ENCODE data around the gene TBCD. TPM values are rescaled to one million over a fixed set of nuclear protein-coding genes. Genes with fewer than 3 reads are reported as not detected.

TBCD gene
- total RNA-seq, 1 donor from 2014 or later: 122 TPM

DNA sequence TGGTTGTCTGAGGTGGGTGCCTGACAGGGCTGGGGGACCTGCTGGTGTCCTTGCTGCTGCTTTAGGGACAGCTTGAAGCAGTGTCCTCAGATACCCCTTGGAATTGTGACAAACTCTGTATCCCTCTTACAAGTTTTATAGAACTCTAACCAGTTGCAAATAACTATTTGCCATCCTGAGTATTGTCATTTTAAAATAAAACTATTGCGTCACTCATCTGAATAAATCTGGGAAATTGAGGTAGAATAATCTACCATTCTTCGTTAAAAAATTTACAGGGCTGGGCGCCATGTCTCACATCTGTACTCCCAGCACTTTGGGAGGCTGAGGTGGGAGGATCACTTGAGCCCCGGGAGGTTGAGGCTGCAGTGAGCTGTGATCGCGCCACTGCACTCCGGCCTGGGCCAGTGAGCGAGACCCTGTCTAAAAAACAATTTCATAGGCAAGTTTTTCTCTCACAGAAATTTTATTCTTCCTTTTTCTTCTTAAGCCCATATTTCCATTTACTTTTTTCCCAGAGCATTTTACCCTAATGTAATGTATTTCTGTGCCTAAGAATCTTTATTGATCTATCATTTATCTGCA, 73.8 kb downstream of the TBCD start:
- H3K4me3 Mint-ChIP-seq: no peak overlapping the region
- H3K27me3 Mint-ChIP-seq: no peaks in the 10 kb centered on the region
- peaks cover 7% of the 10 kb centered on the region for H3K9me3 Mint-ChIP-seq
- H3K4me1 Mint-ChIP-seq: peaks cover 3% of the 10 kb centered on the region
- no peak for DNase-seq
- H3K36me3 Mint-ChIP-seq (ENCODE audit: low read depth): peaks cover 40% of the 10 kb centered on the region
- no peak overlapping the region for H3K27ac Mint-ChIP-seq
- intact Hi-C loops (cut with micrococcal nuclease): no loop called here

- Mint-ChIP-seq H3K36me3 (ENCODE audit: low read depth) (peaks cover 36% of the 10 kb centered on the region), H3K4me1 (peaks cover 3% of the 10 kb centered on the region), H3K4me3 (no peak overlapping the region), H3K27me3 (no peaks in the 10 kb centered on the region), H3K9me3 (peaks cover 7% of the 10 kb centered on the region), H3K27ac (no peak overlapping the region)
- intact Hi-C loops (cut with micrococcal nuclease): no loop called here
- no peak for DNase-seq
These were observed 74.3 kb downstream of the TBCD start for GRCh38 chr17:82826211-82826610.

DNA sequence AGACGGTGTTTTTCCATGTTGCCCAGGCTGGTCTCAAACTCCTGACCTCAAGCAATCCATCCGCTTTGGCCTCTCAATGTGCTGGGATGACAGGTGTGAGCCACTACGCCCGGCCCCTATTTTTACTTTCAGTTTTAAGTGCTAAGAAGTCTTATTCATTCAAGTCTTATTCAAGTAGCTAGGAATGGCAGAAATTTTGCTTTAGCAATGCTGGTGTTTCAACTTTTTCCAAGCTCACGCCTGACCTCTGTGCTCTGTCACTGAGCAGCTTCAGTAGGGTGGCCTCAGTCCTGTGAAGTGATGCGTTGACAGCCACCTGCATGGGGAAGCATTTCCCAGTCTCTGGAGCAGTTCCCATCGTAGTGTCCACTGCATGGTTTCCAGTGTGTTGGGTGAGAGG, 75.1 kb downstream of the TBCD start:
- intact Hi-C loops (cut with micrococcal nuclease): no loop called here
- DNase-seq: no peak
- H3K36me3 Mint-ChIP-seq (ENCODE audit: low read depth): peaks cover 37% of the 10 kb centered on the region
- peaks cover 7% of the 10 kb centered on the region for H3K9me3 Mint-ChIP-seq
- H3K4me3 Mint-ChIP-seq: no peak overlapping the region
- H3K27me3 Mint-ChIP-seq: no peaks in the 10 kb centered on the region
- H3K27ac Mint-ChIP-seq: no peak overlapping the region
- peaks cover 5% of the 10 kb centered on the region for H3K4me1 Mint-ChIP-seq

- peaks cover 31% of the 10 kb centered on the region for H3K36me3 Mint-ChIP-seq (ENCODE audit: low read depth)
- no peaks in the 10 kb centered on the region for H3K27me3 Mint-ChIP-seq
- H3K27ac Mint-ChIP-seq: no peak overlapping the region
- no peak for DNase-seq
- H3K9me3 Mint-ChIP-seq: peaks cover 7% of the 10 kb centered on the region
- H3K4me3 Mint-ChIP-seq: no peak overlapping the region
- peaks cover 5% of the 10 kb centered on the region for H3K4me1 Mint-ChIP-seq
- intact Hi-C loops (cut with micrococcal nuclease): no loop called here
These were observed 77.1 kb downstream of the TBCD start for GRCh38 chr17:82828875-82829487.

DNA sequence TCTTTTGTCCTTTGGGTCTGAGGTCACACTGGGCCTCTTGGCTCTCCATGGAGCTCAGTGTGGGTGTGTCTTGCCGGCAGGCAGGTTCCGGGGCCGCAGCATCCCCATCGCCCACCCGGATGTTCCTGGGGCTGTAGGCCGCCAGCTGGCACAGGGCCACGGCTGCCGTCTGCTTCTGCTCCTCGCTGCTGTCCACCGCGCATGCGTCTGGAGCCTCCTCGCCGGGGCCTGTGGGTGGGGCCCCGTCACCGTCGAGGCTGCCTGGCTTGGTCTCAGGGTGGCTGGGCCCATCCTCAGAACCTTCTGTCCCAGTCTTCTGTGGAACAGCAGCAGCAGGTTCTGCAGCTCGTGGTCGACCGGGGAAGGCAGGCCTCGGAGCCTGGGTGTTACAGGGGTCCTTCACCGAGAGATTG, 78.4 kb downstream of the TBCD start:
- intact Hi-C loops (cut with micrococcal nuclease): no loop called here

GRCh38 chr17:82831041-82831817, 79.4 kb downstream of the TBCD start:
- Mint-ChIP-seq H3K9me3 (peaks cover 7% of the 10 kb centered on the region), H3K4me3 (no peak overlapping the region), H3K27ac (no peak overlapping the region), H3K4me1 (peaks cover 5% of the 10 kb centered on the region), H3K36me3 (ENCODE audit: low read depth) (peaks cover 32% of the 10 kb centered on the region), H3K27me3 (no peaks in the 10 kb centered on the region)
- no peak for DNase-seq
- intact Hi-C loops (cut with micrococcal nuclease): no loop called here

More for the DNA sequence above, 78.4 kb downstream of the TBCD start:
- Mint-ChIP-seq H3K27me3 (no peaks in the 10 kb centered on the region), H3K4me3 (no peak overlapping the region), H3K4me1 (peaks cover 5% of the 10 kb centered on the region), H3K36me3 (ENCODE audit: low read depth) (peaks cover 31% of the 10 kb centered on the region), H3K27ac (no peak overlapping the region), H3K9me3 (peaks cover 7% of the 10 kb centered on the region)
- DNase-seq: no peak

- Mint-ChIP-seq H3K36me3 (ENCODE audit: low read depth) (peaks cover 33% of the 10 kb centered on the region), H3K9me3 (peaks cover 7% of the 10 kb centered on the region), H3K4me1 (peaks cover 7% of the 10 kb centered on the region), H3K4me3 (no peak overlapping the region), H3K27ac (no peak overlapping the region), H3K27me3 (no peaks in the 10 kb centered on the region)
- no peak for DNase-seq
- intact Hi-C loops (cut with micrococcal nuclease): no loop called here
These were observed 79.9 kb downstream of the TBCD start for GRCh38 chr17:82831818-82832200.

GRCh38 chr17:82832411-82832810, 80.5 kb downstream of the TBCD start:
- Mint-ChIP-seq H3K4me1 (peaks cover 4% of the 10 kb centered on the region), H3K4me3 (no peak overlapping the region), H3K9me3 (peaks cover 6% of the 10 kb centered on the region), H3K27me3 (no peaks in the 10 kb centered on the region), H3K36me3 (ENCODE audit: low read depth) (peaks cover 30% of the 10 kb centered on the region), H3K27ac (no peak overlapping the region)
- intact Hi-C loops (cut with micrococcal nuclease): no loop called here
- DNase-seq: no peak

DNA sequence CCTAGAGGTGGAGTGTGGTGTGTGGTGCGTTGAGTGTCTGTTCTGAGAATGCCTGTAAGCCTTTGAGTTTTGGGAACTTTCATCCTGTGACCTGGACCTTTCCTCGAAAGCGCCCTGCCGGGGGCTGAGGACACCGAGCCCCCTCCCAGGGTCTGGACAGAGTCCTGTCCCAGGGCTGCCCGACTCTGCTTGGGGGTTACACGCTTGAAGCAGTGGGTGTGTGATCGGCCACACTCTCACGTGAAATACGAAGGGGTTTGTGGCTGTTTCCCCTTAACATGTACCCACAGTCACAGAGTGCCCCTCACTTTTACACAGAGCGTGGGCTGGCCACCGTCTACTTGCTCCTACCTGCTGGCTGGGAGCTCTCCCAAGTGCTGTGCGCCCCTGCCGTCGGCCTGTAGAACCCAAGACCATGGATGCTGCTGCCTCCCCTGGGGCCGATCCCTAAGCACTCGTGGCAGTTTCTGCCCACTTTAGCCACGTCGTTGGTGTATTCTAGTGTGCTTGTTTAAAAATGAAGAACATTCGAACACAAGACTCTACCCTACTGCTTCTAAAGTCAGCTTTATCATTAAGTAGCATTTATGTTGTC, 81.1 kb downstream of the TBCD start:
- intact Hi-C loops (cut with micrococcal nuclease): no loop called here
- H3K36me3 Mint-ChIP-seq (ENCODE audit: low read depth): peaks cover 28% of the 10 kb centered on the region
- no peak for DNase-seq
- no peak overlapping the region for H3K4me3 Mint-ChIP-seq
- peaks cover 5% of the 10 kb centered on the region for H3K4me1 Mint-ChIP-seq
- H3K27me3 Mint-ChIP-seq: no peaks in the 10 kb centered on the region
- H3K9me3 Mint-ChIP-seq: peaks cover under 1% of the 10 kb centered on the region
- H3K27ac Mint-ChIP-seq: no peak overlapping the region

DNA sequence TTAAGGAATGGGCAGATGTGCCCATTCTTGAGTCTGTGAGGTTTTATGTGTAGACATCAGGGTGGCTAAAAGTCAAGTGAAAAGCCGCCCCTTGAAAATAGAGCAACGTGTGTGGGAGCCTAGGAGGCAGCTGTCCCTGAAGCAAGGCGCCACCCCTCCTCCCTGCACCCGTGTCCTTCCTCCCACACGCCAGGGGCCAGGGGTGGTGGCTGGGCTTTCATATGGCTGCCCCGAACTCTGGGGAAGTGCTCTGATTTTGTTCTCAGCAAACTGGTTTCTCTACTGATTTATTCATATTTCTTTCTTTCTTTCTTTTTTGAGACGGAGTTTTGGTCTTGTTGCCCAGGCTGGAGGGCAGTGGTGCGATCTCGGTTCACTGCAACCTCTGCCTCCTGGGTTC, 83.3 kb downstream of the TBCD start:
- intact Hi-C loops (cut with micrococcal nuclease): no loop called here
- H3K4me3 Mint-ChIP-seq: no peak overlapping the region
- peaks cover 7% of the 10 kb centered on the region for H3K4me1 Mint-ChIP-seq
- no peaks in the 10 kb centered on the region for H3K9me3 Mint-ChIP-seq
- no peak for DNase-seq
- H3K27ac Mint-ChIP-seq: no peak overlapping the region
- peaks cover 14% of the 10 kb centered on the region for H3K36me3 Mint-ChIP-seq (ENCODE audit: low read depth)
- H3K27me3 Mint-ChIP-seq: no peaks in the 10 kb centered on the region

- no peaks in the 10 kb centered on the region for H3K27me3 Mint-ChIP-seq
- no peak overlapping the region for H3K27ac Mint-ChIP-seq
- intact Hi-C loops (cut with micrococcal nuclease): no loop called here
- peaks cover 14% of the 10 kb centered on the region for H3K36me3 Mint-ChIP-seq (ENCODE audit: low read depth)
- H3K9me3 Mint-ChIP-seq: no peaks in the 10 kb centered on the region
- no peak for DNase-seq
- H3K4me1 Mint-ChIP-seq: peaks cover 7% of the 10 kb centered on the region
- H3K4me3 Mint-ChIP-seq: no peak overlapping the region
These were observed 84.1 kb downstream of the TBCD start for GRCh38 chr17:82835766-82836512.

DNA sequence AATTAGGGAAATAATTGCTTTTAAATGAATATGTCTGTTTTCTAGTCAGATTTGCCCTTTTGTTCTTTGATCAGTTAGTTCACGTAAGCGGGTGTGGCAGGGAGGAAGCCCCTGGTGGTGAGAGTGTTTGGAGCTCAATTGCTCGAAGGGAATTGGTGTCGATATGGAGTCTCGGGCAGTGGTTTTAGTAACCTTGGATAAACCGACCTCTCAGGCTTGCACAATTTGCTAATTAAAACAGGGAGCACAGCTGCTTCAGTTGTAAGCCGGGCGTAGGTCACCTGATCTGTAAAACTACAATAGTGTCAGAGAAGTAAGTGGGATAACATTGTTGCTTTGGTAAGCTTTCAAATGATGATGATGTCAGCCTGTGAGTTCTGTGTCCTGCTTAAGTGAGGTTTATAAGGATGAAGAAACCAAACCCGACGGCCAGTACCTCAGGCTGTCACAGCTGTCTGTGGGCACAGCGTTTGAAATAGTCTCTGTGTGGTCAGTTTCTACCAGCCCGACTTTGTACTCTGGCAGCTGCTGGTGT, 85.0 kb downstream of the TBCD start:
- H3K4me1 Mint-ChIP-seq: peaks cover 5% of the 10 kb centered on the region
- H3K4me3 Mint-ChIP-seq: no peak overlapping the region
- H3K27ac Mint-ChIP-seq: no peak overlapping the region

DNA sequence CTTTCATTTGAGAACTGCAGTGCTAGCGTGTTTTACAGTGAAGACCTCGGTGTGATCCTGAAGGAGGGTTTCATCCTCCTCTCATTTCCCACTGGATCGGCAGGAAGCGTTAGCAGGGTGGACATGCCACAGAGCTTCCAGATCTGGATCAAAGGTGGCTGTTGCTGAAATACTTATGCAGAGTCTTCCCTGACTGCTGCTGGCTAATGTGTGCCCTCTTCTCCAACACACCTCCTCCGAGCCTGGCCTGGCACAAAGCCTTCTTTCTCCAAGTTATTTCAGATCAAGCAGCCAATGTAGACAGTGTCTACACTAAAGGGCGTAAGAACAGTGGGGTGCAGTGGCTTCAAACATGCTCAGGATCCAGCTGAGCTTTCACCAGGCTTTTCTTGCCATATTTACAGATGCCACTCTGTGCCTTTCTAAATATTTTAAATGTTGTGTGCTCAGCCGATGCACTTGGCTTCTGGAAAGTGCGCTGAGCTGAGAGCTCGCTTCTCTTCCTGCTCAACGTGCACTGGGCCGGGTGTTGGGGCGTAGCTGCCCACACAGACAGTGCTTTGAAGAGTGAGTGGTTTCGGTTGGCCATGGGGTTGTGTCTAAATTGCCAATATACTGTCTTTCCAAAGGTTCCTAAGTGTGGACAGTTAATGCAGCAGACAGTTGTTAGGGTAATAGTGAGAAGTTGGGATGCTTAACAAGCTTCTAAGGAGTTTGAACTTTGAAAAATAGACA, 85.9 kb downstream of the TBCD start:
- H3K27me3 Mint-ChIP-seq: no peaks in the 10 kb centered on the region
- intact Hi-C loops (cut with micrococcal nuclease): no loop called here

More for the DNA sequence above, 85.0 kb downstream of the TBCD start:
- no peaks in the 10 kb centered on the region for H3K27me3 Mint-ChIP-seq
- intact Hi-C loops (cut with micrococcal nuclease): no loop called here
- DNase-seq: no peak
- H3K36me3 Mint-ChIP-seq (ENCODE audit: low read depth): peaks cover 10% of the 10 kb centered on the region
- no peaks in the 10 kb centered on the region for H3K9me3 Mint-ChIP-seq

More for the DNA sequence above, 85.9 kb downstream of the TBCD start:
- Mint-ChIP-seq H3K4me3 (no peak overlapping the region), H3K9me3 (no peaks in the 10 kb centered on the region), H3K4me1 (peaks cover 5% of the 10 kb centered on the region), H3K27ac (no peak overlapping the region), H3K36me3 (ENCODE audit: low read depth) (peaks cover 13% of the 10 kb centered on the region)
- no peak for DNase-seq
